D721Med (cell line): ENCODE measurements around the gene CGB2.
"Not testable (repeated sequence)": the region's sequence is repeated elsewhere in the genome, so short reads cannot be mapped to it uniquely, and the experiment has no call there.

ENCODE experiments used
- DNase-seq: peaks from one replicate; pipeline ENCODE4 v3.0.0; 2011; ENCODE audit warnings: low spot score; ENCODE audit not compliant: insufficient read length
- FAIRE-seq: peaks from 2 replicates; lab custom pipeline; 2011; peaks lifted over from hg19 to GRCh38; lab: Jason Lieb, UNC
- TF ChIP-seq, protein P1 (sequence below): IDR thresholded peaks from 2 replicates; pipeline ENCODE4 v1.5.1; 2012; ENCODE audit warnings: mild to moderate bottlenecking, control low read depth; ENCODE audit not compliant: insufficient read depth; ENCODE audit errors: missing control alignments

Gene CGB2

GRCh38 chr19:49030323-49030722 is 1.4 kb upstream of the CGB2 start:
- not testable (repeated sequence) for FAIRE-seq

GRCh38 chr19:49036815-49037214 is 5.1 kb downstream of the CGB2 start, which contains the start of gene CGB1:
TSS of gene CGB1 (minus strand) at chr19:49036895. CDS start at chr19:49036711, 184 bp downstream.
- TF ChIP-seq, protein P1, sequence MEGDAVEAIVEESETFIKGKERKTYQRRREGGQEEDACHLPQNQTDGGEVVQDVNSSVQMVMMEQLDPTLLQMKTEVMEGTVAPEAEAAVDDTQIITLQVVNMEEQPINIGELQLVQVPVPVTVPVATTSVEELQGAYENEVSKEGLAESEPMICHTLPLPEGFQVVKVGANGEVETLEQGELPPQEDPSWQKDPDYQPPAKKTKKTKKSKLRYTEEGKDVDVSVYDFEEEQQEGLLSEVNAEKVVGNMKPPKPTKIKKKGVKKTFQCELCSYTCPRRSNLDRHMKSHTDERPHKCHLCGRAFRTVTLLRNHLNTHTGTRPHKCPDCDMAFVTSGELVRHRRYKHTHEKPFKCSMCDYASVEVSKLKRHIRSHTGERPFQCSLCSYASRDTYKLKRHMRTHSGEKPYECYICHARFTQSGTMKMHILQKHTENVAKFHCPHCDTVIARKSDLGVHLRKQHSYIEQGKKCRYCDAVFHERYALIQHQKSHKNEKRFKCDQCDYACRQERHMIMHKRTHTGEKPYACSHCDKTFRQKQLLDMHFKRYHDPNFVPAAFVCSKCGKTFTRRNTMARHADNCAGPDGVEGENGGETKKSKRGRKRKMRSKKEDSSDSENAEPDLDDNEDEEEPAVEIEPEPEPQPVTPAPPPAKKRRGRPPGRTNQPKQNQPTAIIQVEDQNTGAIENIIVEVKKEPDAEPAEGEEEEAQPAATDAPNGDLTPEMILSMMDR: peak; percentile 29
- FAIRE-seq, DNase-seq: not testable (repeated sequence)

More at GRCh38 chr19:49030323-49030722, 1.4 kb upstream of the CGB2 start:
- not testable (repeated sequence) for DNase-seq

- DNase-seq, FAIRE-seq: not testable (repeated sequence)
These were observed 6.4 kb downstream of the CGB2 start for GRCh38 chr19:49038111-49038510.

- not testable (repeated sequence) for DNase-seq, FAIRE-seq
These were observed 7.0 kb downstream of the CGB2 start for GRCh38 chr19:49038557-49039276.

- not testable (repeated sequence) for DNase-seq, FAIRE-seq
These were observed 8.0 kb downstream of the CGB2 start for GRCh38 chr19:49039736-49040135.

- no peak for DNase-seq
- TF ChIP-seq, protein P1: no peak
- no peak for FAIRE-seq
These were observed 10.5 kb downstream of the CGB2 start for GRCh38 chr19:49042177-49042576.

- FAIRE-seq, DNase-seq: not testable (repeated sequence)
These were observed 11.0 kb downstream of the CGB2 start for GRCh38 chr19:49042666-49043065.

DNA sequence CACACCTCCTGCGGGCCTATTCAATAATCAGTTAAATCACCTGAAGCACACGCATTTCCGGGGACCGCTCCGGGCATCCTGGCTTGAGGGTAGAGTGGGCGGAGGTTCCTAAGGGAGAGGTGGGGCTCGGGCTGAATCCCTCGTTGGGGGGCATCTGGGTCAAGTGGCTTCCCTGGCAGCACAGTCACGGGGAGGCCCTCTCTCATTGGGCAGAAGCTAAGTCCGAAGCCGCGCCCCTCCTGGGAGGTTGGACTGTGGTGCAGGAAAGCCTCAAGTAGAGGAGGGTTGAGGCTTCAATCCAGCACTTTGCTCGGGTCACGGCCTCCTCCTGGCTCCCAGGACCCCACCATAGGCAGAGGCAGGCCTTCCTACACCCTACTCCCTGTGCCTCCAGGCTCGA is 11.9 kb downstream of the CGB2 start, which contains the start of gene CGB5:
CGB5 (plus strand) TSS at position 301 of the 400 bp plus-strand sequence. CDS start 362 bp downstream, outside the sequence.
- not testable (repeated sequence) for FAIRE-seq, DNase-seq

DNA sequence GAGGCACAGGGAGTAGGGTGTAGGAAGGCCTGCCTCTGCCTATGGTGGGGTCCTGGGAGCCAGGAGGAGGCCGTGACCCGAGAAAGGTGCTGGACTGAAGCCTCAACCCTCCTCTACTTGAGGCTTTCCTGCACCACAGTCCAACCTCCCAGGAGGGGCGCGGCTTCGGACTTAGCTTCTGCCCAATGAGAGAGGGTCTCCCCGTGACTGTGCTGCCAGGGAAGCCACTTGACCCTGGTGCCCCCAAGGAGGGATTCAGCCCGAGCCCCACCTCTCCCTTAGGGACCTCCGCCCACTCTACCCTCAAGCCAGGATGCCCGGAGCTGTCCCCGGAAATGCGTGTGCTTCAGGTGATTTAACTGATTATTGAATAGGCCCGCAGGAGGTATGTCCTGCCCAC is 17.3 kb downstream of the CGB2 start, which contains the start of gene CGB8:
CGB8 (minus strand) TSS at position 101 of the 400 bp plus-strand sequence. CDS start 372 bp downstream, outside the sequence.
- FAIRE-seq, DNase-seq: not testable (repeated sequence)

DNA sequence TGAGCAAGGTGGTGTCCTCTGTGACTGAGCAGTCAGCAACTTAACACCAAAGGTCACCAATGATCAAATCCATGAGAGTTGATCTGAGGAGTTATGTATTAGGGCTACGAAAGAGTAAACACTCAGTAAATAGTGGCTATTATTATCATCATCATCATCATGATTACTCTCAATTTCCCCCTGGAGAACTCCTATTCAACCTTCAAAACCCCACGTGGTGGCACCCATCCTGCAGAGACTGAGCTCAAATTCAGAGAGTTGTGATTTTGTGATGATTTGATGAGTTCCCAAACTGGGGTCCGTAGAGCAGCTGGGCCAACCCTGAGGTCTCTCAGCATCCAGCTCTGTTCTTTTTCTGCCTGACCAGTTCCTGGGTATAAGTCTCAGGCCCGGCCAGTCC is 18.1 kb downstream of the CGB2 start:
- not testable (repeated sequence) for FAIRE-seq, DNase-seq

DNA sequence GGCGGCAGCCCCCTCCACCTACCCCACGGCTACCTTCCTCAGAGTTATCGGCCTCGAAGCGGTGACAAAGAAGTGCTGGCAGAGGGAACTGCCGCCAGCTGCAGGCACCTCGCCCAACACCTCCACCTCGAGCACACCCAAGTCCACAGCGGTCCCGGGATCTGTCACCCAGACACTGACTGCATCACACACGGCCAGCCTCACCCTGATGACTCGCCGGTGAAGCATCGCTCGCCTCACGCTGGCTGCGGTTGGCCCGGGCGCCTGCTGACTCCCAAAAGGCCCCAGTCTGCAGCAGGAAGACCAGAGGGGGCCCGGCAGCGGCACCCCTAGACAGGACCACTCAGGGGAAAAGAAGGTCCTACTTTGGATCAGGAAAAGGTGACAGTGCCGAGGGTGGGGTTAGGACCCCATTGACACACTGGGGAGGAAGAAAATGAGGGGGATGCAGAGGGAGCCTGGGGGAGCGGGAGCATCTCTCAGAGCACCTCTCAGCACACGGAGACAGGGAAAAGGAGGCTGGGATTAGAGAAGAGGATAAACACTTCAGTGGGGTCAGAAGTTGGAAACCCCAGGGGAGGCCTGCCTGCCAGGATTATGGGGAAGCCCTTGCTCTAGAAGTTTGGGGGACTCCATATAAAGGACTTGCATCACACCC is 18.8 kb downstream of the CGB2 start:
- DNase-seq, FAIRE-seq: not testable (repeated sequence)
